CD4-positive, alpha-beta T cell treated with Interleukin-2 at 100 ng/mL for 4 hours (primary cell): Measurements from ENCODE around the gene NPHP3.
"Not testable (repeated sequence)": the region's sequence is repeated elsewhere in the genome, so short reads cannot be mapped to it uniquely, and the experiment has no call there.

Experiments used
- DNase-seq: peaks from one replicate; pipeline ENCODE4 v3.0.0-alpha.2; 2020; ENCODE audit warnings: low spot score

NPHP3 gene, protein sequence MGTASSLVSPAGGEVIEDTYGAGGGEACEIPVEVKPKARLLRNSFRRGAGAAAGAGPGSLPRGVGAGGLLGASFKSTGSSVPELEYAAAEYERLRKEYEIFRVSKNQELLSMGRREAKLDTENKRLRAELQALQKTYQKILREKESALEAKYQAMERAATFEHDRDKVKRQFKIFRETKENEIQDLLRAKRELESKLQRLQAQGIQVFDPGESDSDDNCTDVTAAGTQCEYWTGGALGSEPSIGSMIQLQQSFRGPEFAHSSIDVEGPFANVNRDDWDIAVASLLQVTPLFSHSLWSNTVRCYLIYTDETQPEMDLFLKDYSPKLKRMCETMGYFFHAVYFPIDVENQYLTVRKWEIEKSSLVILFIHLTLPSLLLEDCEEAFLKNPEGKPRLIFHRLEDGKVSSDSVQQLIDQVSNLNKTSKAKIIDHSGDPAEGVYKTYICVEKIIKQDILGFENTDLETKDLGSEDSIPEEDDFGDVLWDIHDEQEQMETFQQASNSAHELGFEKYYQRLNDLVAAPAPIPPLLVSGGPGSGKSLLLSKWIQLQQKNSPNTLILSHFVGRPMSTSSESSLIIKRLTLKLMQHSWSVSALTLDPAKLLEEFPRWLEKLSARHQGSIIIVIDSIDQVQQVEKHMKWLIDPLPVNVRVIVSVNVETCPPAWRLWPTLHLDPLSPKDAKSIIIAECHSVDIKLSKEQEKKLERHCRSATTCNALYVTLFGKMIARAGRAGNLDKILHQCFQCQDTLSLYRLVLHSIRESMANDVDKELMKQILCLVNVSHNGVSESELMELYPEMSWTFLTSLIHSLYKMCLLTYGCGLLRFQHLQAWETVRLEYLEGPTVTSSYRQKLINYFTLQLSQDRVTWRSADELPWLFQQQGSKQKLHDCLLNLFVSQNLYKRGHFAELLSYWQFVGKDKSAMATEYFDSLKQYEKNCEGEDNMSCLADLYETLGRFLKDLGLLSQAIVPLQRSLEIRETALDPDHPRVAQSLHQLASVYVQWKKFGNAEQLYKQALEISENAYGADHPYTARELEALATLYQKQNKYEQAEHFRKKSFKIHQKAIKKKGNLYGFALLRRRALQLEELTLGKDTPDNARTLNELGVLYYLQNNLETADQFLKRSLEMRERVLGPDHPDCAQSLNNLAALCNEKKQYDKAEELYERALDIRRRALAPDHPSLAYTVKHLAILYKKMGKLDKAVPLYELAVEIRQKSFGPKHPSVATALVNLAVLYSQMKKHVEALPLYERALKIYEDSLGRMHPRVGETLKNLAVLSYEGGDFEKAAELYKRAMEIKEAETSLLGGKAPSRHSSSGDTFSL (N-terminal part only)

GRCh38 chr3:132722165-132723023 is at the start of gene NPHP3:
TSS of gene NPHP3 (minus strand) at chr3:132722409. CDS start at chr3:132722355, 54 bp downstream.
- peak; percentile 96 for DNase-seq

DNA sequence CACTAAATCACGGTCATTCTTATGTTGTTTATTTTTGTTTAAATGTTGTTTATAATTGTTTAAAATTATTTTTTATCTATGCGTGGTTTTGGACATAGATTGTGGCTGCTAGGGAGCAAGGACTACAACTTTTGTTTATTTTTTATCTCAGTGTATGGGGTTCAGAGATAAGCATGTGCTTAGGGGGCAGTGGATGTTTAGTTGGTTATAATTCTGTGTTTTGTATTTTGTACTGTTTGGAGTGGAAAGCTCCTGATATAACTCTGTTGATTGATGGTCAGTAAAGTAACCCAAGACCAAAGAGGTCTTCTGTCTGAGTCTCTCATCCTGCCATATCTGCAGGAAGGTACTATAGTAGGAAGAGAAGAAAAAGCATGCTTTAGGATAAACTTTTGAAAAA is 36.5 kb upstream of the NPHP3 start:
- DNase-seq = no peak

DNA sequence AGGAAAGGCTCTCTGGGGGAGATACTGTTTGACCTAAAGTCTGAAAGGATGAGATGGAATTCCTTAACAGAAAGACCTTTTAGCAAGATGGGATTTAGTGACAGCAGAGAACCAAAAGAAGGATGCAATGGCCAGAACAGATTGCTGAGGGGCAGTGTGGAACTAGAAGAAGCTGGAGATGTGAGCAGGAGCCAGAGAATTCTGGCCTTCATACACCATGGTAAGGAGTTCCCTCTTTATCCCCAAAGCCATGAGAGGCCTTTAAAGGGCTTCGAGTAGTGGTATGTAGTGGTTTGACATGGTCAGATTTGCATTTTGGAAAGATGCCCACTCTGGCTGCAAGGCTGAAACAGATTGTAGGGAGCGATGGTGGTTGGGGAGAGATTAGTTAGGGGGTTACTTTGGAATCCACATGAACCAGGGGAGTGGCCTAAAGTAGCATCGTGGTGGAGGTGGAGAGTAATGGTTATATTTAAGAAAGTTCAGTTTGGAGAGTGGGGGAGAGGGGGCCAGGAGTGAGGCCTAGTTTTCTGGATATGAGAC is 34.0 kb upstream of the NPHP3 start:
- DNase-seq = no peak

GRCh38 chr3:132753946-132754345 is 31.7 kb upstream of the NPHP3 start:
- no peak for DNase-seq

DNA sequence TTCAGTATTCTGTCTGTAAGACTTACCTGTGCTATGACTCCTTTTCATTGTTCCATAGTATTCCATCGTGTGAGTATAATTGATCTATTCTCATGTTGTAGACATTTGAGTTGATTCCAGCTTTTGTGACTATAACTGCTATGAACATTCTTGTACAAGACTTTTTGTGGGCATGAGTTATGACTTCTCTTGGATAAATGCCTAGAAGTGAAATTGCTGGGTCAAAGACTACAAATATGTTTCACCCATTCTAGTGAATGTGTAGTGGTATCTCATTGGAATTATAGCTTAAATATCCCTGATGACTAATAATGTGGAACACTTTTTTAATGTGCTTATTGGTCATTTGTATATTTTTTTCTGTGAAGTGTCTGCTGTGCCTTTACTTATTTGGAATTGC is 27.6 kb upstream of the NPHP3 start:
- DNase-seq = no peak

DNA sequence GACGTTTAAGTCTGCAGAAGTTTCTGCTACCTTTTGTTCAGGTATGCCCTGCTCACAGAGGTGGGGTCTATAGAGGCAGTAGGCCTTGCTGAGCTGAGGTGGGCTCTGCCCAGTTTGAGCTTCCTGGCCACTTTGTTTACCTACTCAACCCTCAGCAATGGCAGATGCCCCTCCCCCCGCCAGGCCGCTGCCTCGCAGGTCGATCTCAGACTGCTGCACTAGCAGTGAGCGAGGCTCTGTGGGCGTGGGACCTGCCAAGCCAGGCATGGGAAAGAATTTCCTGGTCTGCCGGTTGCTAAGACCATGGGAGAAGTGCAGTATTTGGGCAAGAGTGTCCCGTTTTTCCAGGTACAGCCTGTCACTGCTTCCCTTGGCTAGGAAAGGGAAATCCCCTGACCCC is 24.5 kb upstream of the NPHP3 start:
- not testable (repeated sequence) for DNase-seq

- DNase-seq = no peak
Observed at GRCh38 chr3:132738314-132738713, 16.1 kb upstream of the NPHP3 start.

DNA sequence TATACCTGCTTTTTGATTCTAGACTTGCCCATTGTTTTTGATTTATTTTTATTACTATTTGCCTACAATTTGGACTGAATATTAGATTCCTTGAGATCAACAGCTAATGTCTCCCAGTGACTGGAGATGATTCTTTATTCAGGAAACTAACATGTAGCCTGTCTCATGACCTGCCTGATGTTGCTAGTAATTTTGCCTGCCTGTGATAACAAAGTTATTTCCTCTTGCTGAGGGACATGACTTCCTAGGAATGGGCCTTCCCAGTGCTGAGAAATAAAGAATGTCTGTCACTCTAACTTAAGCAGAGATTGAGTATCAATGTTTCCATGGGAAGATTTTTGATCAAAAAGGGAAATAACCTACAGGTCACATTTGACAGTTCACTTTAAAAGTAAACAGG is 13.4 kb upstream of the NPHP3 start:
- no peak for DNase-seq

GRCh38 chr3:132730891-132731580 is 8.8 kb upstream of the NPHP3 start:
- DNase-seq = no peak

- DNase-seq = peak; percentile 80
Observed at GRCh38 chr3:132726341-132726823, 4.2 kb upstream of the NPHP3 start.

DNA sequence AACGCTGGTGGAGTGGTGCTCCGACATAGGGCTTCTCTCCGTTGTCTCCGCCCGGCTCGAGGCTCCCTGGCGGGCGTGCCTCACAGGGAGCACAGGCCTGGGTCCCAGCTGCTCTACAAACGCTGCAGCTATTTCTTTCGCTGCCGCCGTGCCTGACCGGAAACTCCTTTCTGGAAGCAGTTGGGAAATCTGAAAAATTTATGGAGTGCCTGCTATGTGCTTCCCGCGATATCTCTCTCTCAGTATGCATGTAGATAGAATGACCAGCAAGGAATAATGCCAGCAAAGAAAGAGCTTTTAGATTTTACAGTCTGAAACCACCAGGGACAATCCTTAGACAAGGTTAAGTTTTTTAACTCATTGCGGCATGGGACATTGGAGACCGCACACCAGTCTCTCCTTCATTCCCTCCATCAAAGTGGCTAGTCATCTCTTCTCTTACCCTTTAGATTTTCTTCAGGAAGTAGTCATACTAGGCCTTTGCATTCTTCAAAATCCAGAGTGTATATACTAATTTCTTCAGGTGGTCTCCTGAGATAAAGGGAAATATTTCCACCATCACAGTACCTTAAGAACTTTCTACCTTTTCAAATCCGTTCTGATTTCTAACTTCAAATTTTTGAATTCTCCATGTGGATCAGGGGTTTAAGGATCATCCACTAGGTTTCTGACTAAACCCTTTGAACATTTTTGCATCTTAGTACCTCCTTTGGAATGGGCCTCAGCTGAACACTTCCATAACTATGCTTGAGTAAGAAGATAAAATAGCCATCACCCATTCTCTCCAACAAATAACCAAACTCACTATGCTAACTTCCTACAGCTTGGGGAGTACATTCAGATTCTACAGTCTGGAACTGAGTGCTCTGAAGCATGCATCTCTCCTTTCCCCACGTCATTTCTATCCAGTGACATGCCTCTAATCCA is 1.1 kb upstream of the NPHP3 start:
- no peak for DNase-seq

- DNase-seq = no peak
Observed at GRCh38 chr3:132721479-132722164, 587 bp downstream of the NPHP3 start.

- DNase-seq = no peak
Observed at GRCh38 chr3:132720228-132720627, 2.0 kb downstream of the NPHP3 start.

- DNase-seq = no peak
Observed at GRCh38 chr3:132716372-132716771, 5.8 kb downstream of the NPHP3 start.

DNA sequence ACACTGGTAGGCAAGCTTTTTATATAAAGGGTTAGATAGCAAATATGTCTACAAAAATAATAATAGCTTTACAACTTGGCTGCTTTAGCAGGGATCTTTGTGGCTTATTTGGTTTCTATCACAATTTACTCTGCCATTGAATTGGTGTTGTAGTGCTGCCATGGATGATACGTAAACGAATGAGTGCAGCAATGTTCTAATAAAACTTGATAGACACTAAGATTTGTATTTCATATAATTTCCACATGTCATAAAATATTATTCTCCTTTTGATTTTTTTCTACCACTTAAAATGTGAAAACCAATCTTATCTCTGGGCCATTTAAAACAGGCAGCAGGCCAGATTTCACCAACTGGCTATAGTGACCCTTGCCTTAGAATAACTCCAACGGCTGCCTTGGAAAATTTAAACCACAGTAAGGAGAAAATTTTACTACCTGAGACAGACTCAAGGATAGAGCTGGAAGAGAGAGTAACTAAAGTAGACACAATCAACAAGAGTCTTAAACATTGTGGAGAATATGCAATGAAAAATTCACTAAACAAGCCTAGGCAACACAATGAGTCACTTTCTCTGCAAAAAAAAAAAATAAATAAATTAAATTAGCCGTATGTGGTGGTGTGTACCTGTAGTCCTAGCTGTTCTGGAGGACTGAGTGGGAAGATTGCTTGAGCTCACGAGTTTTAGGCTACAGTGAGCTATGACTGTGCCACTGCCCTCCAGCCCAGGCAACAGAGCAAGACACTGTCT is 8.1 kb downstream of the NPHP3 start:
- no peak for DNase-seq

GRCh38 chr3:132710311-132710710 is 11.9 kb downstream of the NPHP3 start:
- no peak for DNase-seq

- DNase-seq = no peak
Observed at GRCh38 chr3:132709761-132710160, 12.4 kb downstream of the NPHP3 start.

DNA sequence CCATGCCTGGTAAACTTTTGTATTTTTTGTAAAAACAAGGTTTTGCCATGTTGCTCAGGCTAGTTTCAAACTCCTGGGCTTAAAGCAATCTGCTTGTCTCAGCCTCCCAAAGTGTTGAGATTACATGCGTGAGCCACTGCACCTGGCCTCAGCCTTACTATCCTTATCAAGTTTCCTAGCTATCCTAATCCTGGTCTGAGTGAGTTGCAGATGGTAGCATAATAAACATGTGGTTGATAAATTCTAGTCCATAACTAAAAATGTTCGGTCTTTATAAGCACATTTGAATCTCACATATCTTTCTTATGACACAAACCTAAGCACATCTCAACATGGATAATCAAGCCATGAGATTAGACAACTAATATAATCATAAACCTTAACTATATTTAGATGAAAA is 18.5 kb downstream of the NPHP3 start:
- DNase-seq = no peak
